Measurements from ENCODE around the gene CD300H. TPM values are rescaled to one million over a fixed set of nuclear protein-coding genes. Genes with fewer than 3 reads are reported as not detected.

The CD300H gene
- total RNA-seq, 1 donor from 2014 or later = not detected

Other genes starting within 250 kb of the CD300H start
- gene KIF19, start 241.3 kb downstream of the CD300H start, total RNA-seq = 1.5 and 1.8 TPM in 2 replicates
- not detected in 2 replicates for gene BTBD17, start 205.6 kb downstream of the CD300H start, total RNA-seq
- 0.13 TPM in 1 of 2 replicates, not detected in the other for gene GPR142, start 200.0 kb downstream of the CD300H start, total RNA-seq
- gene GPRC5C, start 135.4 kb downstream of the CD300H start, total RNA-seq = 2.3 and 10.0 TPM in 2 replicates
- not detected in 2 replicates for gene CD300A, start 100.9 kb downstream of the CD300H start, total RNA-seq
- not detected in 2 replicates for gene CD300LB, start 36.0 kb downstream of the CD300H start, total RNA-seq
- gene CD300C, start 21.4 kb downstream of the CD300H start, total RNA-seq = not detected in 2 replicates
- not detected in 2 replicates for gene CD300LD, start 24.8 kb upstream of the CD300H start, total RNA-seq
- not detected in 2 replicates for gene CD300E, start 56.2 kb upstream of the CD300H start, total RNA-seq
- not detected in 2 replicates for gene CD300LF, start 145.4 kb upstream of the CD300H start, total RNA-seq
- gene RAB37, start 169.7 kb upstream of the CD300H start, total RNA-seq = 0.13 TPM in 2 replicates
- 5.4 and 6.8 TPM in 2 replicates for gene NHERF1, start 181.1 kb upstream of the CD300H start, total RNA-seq
- 17.7 and 31.4 TPM in 2 replicates for gene NAT9, start 208.8 kb upstream of the CD300H start, total RNA-seq

All from dermis microvascular lymphatic vessel endothelial cell (primary cell).